NT2/D1 (cell line): ENCODE data around the gene SERPINF2.

Source experiments
- DNase-seq: peaks from one replicate; pipeline ENCODE4 v3.0.0-alpha.2; 2011; ENCODE audit warnings: low read depth, low spot score
- H3K27me3 ChIP-seq: 2 replicates; pipeline ENCODE4 v1.6.0; 2011; ENCODE audit warnings: mild to moderate bottlenecking; ENCODE audit not compliant: insufficient read length, insufficient read depth
- H3K36me3 ChIP-seq: 2 replicates; pipeline ENCODE4 v1.6.1; 2011; ENCODE audit warnings: mild to moderate bottlenecking, low read length, mixed read lengths; ENCODE audit not compliant: insufficient read depth, insufficient read length
- H3K4me1 ChIP-seq: 2 replicates; pipeline ENCODE4 v1.5.1; 2011; ENCODE audit not compliant: insufficient read depth, insufficient read length
- H3K4me3 ChIP-seq: 2 replicates; pipeline ENCODE4 v1.5.1; 2011; ENCODE audit warnings: low read depth; ENCODE audit not compliant: insufficient read length
- H3K9ac ChIP-seq: 2 replicates; pipeline ENCODE4 v1.6.0; 2011; ENCODE audit warnings: low read depth; ENCODE audit not compliant: insufficient read length
- H3K9me3 ChIP-seq: 2 replicates; pipeline ENCODE4 v1.5.1; 2011; ENCODE audit warnings: mild to moderate bottlenecking, low read length; ENCODE audit not compliant: insufficient read depth
- SUZ12 ChIP-seq: IDR thresholded peaks from 2 replicates; pipeline ENCODE4 v1.6.1; 2011; ENCODE audit not compliant: insufficient read length, insufficient read depth; ENCODE audit errors: extremely low read depth
- YY1 ChIP-seq: IDR thresholded peaks from 2 replicates; pipeline ENCODE4 v1.6.1; 2011; ENCODE audit not compliant: insufficient read length, insufficient read depth
- ZNF274 ChIP-seq: IDR thresholded peaks from 2 replicates; pipeline ENCODE4 v1.6.1; 2011; ENCODE audit warnings: mild to moderate bottlenecking, low read depth, low read length

The SERPINF2 gene

DNA sequence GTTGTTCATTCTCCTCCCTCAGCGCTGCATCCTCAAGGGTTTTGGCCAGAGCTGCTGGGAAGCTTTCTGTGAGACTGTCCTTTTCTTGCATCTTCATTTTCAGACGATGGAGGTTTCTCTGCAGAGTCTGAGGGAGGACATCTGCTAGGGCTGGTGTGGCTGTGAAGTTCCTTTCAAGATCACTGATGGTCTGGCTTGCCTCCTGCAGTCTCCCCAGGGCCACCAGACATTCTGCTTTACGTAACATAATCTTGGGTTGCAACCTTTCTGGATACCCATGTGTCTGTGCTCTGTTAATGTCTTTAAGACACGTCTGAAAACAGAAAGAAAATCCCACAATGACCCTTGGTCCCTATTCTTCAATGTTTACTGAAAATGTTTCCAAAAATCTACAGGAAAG is 58.0 kb downstream of the SERPINF2 start:
- TF ChIP-seq SUZ12 (no peak), ZNF274 (no peak), YY1 (no peak)
- H3K27me3 ChIP-seq, result no peaks in the 10 kb centered on the region
- peaks cover 48% of the 10 kb centered on the region for H3K36me3 ChIP-seq
- H3K9ac ChIP-seq, result no peak overlapping the region
- no peak overlapping the region for H3K4me3 ChIP-seq
- no peak for DNase-seq
- no peaks in the 10 kb centered on the region for H3K4me1 ChIP-seq
- H3K9me3 ChIP-seq, result no peaks in the 10 kb centered on the region

DNA sequence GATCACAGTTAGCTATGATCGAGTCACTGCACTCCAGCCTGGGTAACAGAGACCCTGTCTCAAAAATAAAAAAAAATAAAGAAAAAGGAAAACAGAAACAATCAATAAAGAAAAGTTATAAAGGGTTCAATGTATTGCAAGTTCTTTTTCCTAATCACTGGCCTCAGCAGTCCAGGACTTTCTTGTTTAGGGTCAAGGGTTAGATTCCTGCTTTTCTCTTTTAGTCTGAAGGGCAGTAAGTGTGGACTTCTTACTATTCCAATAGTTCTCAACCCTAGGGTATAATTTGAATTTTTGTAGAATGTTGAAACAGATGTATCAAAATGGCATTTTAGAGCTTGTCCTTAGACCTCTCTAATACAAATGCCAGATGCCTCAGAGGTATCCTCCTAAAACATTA is 59.8 kb downstream of the SERPINF2 start:
- Histone ChIP-seq H3K4me3 (no peak overlapping the region), H3K9me3 (no peaks in the 10 kb centered on the region), H3K9ac (no peak overlapping the region), H3K36me3 (peaks cover 37% of the 10 kb centered on the region), H3K4me1 (no peaks in the 10 kb centered on the region), H3K27me3 (no peaks in the 10 kb centered on the region)
- no peak for TF ChIP-seq SUZ12
- no peak for TF ChIP-seq ZNF274
- no peak for TF ChIP-seq YY1
- no peak for DNase-seq

- Histone ChIP-seq H3K36me3 (peaks cover 35% of the 10 kb centered on the region), H3K4me3 (no peak overlapping the region), H3K27me3 (no peaks in the 10 kb centered on the region), H3K4me1 (no peaks in the 10 kb centered on the region), H3K9me3 (no peaks in the 10 kb centered on the region), H3K9ac (no peak overlapping the region)
- no peak for TF ChIP-seq SUZ12
- no peak for TF ChIP-seq YY1
- no peak for TF ChIP-seq ZNF274
- DNase-seq, result no peak
These were observed 60.6 kb downstream of the SERPINF2 start for GRCh38 chr17:1803280-1803679.
